GM12892 (cell line): Measurements from ENCODE around the gene CAMKV.

Experiments
- POLR2A ChIP-seq: IDR thresholded peaks from 2 replicates; pipeline ENCODE4 v1.6.1; 2011; ENCODE audit warnings: low read depth, low read length, control low read depth
- POLR2AphosphoS5 ChIP-seq: IDR thresholded peaks from 2 replicates; pipeline ENCODE4 v1.6.1; 2011; ENCODE audit warnings: low read depth, low read length, control low read depth
- TAF1 ChIP-seq: IDR thresholded peaks from 2 replicates; pipeline ENCODE4 v1.6.1; 2011; ENCODE audit warnings: low read depth, mild to moderate bottlenecking, control low read depth, low read length, borderline replicate concordance

DNA sequence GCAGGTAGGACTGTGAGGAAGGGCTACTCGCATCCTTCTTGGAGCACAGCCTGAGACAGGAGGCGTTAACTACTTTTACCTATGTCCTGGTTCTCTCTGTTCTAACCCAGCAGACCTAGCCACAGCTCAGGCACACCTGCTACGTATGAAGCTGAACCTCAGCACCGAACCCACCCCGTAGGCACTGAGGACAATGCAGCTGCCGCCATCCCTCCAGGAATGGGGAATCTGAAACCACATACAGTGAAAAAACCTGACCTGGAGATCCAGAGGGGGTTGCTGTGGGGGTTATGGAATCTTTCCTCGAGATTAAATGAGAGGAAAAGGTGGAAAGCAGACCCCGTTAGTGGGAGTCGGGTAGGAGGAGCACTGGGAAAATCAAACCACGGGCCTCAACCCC is 19.6 kb upstream of the CAMKV start:
- TF ChIP-seq POLR2A (no peak), POLR2AphosphoS5 (no peak), TAF1 (no peak)
